ENCODE measurements around the gene TEDDM1. TPM values are rescaled to one million over a fixed set of nuclear protein-coding genes. Genes with fewer than 3 reads are reported as not detected.

TEDDM1 gene
- total and polyA plus RNA-seq, 7 donors, result not detected

GRCh38 chr1:182348961-182349747 lies 51.3 kb downstream of the TEDDM1 start:
- Histone ChIP-seq H3K36me3 (ENCODE audit: insufficient read depth in 1 of 2, low read depth in 1 of 2) (no peaks in the 10 kb centered on the region), H3K4me3 (no peak overlapping the region), H3K27me3 (ENCODE audit: insufficient read depth in 3 of 3, low read length in 2 of 3) (no peaks in the 10 kb centered on the region), H3K4me1 (peaks cover 25% of the 10 kb centered on the region), H3K27ac (peak overlapping the region; percentile 87), H3K9me3 (no peaks in the 10 kb centered on the region)
- TF ChIP-seq CTCF (IDR thresholded peaks at IDR 0.05), result no peak
- DNase-seq (peak; percentile 74 to 89), ATAC-seq (peak; percentile 79 to 88 (median 84))
- WGBS, 3 donors, result 27 to 38% (median 34%) methylated on average over 6 of the region's 6 CpGs
- intact Hi-C loops (cut with DNase I), result loop anchor here (2.0 kb wide), 1 partner anchor 58 kb away; no protein-coding TSS in a partner anchor

Other genes starting within 250 kb of the TEDDM1 start
- gene GLUL, start 8.9 kb downstream of the TEDDM1 start, total RNA-seq, result 1,000 to 10,000 TPM; 1,167 to 6,689 (median 3,344) TPM
- gene GLUL, start 8.9 kb downstream of the TEDDM1 start, polyA plus RNA-seq, result 1,000 to 10,000 TPM; 1,157 to 3,633 (median 2,051) TPM
- not detected for gene RGSL1, start 49.5 kb upstream of the TEDDM1 start, total RNA-seq
- not detected for gene RGSL1, start 49.5 kb upstream of the TEDDM1 start, polyA plus RNA-seq
- 1 to 10 TPM; 1.5 to 4.4 (median 2.1) TPM for gene RNASEL, start 188.6 kb upstream of the TEDDM1 start, total RNA-seq
- gene RNASEL, start 188.6 kb upstream of the TEDDM1 start, polyA plus RNA-seq, result 1 to 10 TPM in 1 of 3 donors, under 1 TPM in 2; 0.61 to 3.4 (median 0.82) TPM
- 10 to 100 TPM in 2 of 4 donors, 1 to 10 TPM in 2; 1.2 to 17.5 (median 6.9) TPM for gene RGS16, start 203.7 kb upstream of the TEDDM1 start, total RNA-seq
- 10 to 100 TPM in 1 of 3 donors, under 1 TPM in 2; 0.72 to 22.5 (median 0.86) TPM for gene RGS16, start 203.7 kb upstream of the TEDDM1 start, polyA plus RNA-seq